GM18870 (cell line): ENCODE data around the gene ARHGEF28.

ENCODE experiments used
- ATAC-seq: cut with Tn5 transposase; IDR thresholded peaks from one replicate; pipeline ENCODE4 v1.9.1; 2021; ENCODE audit warnings: moderate library complexity; ENCODE audit not compliant: unreplicated experiment

ARHGEF28 gene

DNA sequence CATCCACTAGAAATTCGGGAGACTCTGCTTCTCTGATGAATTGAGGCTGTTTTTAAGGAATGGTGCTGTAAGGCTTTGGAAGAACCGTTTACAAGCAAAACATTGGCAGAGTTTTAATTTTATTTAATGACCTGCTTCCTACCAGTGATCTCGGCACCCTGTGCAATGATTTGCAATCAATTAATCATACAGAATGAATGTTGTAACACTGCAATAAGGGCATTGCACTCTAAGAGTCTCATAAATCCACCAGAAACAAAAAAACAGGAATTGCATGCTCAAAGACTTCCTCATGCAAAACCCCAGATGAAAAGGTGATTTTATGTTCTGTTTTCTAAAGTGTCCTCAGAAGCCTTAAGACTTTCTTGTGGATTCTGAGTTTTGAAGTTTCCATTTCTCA is 295.7 kb downstream of the ARHGEF28 start:
- ATAC-seq: no peak

DNA sequence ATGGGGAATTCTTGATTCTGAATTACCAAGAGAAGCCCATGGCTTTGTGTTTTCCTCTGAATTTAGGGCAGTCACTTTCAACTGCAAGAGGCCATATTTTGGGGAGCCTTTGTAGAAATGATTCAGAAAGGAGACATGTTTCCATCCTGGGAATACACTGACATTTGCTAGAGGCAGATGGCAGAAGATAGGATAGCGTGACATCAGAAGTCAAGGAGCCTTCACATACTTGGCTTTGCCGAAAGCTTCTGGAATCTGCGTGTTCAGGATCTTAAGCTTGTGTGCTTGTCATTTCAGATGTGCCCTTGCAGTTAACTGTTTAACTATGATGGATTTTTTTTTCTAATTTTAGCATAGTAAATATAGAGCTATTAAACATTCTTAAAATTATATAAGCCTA is 296.2 kb downstream of the ARHGEF28 start:
- no peak for ATAC-seq

DNA sequence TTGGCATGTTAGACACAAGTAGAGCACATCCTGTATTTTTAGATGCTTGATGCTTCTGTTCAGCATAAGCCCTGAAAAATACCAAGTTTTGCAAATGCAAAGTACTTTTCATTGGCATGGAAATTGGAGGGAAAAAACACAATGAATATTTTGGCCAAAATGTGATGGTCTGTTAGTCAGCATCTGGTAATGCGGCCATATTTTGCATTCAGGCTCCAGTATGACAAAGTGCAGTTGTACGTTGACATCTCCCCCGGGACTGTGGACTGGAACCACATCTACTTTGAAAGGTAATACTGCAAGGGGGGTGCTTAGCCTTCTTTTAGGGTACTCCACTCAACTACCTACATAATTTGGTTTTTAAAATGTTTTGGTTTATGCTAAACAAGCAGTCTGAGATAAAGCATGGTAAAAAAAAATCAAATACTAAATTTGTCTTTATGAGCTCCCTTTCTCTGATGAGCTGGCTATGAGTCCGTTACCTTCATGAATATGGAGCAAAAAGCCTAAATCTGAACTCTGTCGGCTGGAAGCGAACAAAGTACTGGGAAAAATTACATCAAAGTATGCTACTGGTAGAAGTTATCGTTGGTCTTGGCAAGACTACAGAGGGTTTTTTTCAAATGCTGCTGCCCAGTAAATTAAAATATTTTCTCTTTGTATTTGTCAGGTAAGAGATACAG is 297.0 kb downstream of the ARHGEF28 start:
- ATAC-seq: no peak

DNA sequence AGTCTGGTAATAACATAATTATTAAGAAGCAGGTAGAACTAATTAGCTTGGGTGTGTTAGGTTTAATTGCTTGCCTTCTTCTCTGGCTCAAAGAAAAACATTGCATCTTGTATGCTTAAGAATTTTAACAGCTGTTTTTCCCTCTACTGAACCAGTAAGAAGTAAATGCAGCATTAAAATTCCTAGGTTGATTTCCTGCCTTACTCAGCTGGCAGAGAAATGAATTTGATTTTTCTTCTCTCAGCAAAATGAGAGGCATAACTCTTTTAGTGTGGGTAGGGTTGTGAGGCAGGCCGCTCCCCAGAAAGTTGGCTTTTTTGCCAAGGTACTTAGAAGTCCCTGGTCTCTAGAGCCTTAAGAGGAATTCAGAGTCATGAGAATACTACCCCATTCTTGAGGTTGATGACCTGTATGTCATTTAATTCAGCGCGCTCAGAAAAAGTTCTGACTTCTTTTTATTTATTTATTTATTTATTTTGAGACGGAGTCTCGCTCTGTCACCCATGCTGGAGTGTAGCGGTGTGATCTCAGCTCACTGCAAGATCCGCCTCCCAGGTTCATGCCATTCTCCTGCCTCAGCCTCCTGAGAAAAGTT is 302.6 kb downstream of the ARHGEF28 start:
- ATAC-seq: no peak

DNA sequence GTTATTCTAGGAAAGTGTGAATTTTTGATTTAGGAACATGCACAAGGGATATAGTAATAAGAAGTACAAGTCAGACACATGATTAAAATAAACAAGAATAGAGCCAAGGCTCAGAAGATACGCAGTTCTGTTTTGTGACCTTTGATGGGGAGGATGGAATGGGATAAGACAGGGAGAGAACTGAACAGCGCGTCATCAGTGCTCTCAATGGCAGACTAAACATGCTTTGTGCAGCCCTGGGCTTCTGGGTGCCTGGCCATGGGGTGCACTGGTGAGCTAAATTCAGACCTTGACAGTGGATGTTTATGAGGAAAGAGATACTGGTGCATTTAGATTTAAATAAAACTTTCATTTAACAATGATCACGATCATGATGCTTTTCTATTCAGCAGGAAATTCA is 309.7 kb downstream of the ARHGEF28 start:
- ATAC-seq: no peak

DNA sequence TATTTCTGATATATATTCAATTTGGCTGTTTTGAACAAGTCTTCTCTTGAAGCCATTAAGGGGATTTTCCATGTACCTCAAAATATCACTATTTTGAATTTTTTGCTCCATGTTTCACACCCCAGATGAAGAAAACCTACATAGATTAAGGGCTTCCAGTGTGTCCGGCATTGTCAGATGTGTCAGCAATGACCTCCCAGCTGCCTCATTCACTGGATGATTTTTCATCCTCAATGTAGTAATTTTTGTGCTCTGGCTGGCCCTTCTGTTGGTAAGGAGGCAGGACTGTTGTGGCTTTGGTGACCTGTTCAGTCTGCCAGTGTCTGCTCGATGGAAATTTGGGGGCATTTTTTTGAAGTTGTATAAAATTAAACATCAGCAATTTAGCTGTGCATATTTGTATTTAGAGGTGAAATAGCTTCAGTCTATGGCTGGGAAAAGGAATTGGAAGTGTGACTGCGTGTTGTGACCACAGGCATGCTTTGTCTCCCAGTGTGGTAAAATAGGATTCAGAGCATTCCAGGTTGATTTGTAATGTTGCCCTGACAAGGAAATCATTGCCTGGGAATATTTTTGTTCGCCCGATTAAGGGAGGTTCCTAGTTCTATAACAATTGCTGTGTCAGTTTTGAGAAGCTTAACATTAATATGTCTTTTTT is 312.4 kb downstream of the ARHGEF28 start:
- no peak for ATAC-seq

DNA sequence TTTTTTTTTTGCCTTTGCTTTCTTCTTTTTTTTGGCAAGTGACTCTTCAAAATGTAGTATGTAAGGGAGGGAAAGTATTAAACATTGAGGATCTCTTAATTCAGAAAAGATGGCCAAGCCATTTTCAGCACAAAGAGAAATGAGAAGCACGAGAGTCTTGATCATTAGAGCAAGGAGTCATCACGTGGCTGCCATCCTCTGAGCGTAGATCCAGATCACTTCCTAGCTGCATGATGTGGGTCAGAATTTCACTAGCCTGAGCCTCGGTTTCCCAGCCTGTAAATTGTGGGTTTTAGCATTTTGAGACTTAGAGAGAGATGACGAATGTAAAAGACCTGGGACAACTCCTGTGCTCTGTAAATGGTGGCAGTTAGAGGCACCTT is 312.9 kb downstream of the ARHGEF28 start:
- no peak for ATAC-seq

DNA sequence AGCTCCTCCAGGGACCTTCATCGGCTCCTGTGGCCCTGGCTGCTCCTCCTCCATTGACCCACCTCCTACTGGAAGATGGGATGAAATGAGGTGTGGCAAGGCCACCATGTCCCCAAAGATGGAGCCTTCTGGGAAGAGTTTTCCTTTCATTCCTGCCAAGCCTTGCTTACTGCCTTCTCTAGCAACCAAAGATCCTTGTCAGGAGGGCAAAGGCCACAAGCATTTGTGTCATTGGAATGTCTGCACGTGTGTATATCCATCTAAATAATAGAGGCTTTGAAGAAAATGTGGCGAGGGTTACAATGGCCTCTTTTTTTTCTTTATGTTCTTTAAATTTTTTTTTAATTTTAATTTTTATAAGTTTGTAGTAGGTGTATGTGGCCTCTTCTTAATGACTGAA is 313.6 kb downstream of the ARHGEF28 start:
- no peak for ATAC-seq

DNA sequence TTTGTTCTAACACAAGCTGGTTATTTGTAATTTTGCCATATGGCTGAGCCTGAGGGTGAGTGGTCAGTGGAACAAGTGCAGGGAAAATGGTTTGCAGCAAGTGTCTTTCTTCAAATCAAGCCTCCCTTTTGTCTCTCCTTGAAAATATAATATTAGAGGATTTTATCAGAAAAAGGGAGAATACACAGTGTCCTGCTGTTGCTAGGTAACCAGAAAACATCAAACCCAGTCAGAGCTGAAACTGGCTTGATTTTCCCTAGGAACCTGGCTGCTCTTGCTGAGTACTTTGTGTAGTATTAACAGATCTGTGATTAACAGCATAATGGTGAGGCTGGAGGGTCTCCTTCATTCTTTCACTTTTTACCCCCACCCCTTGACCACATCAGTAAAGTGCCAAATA is 314.0 kb downstream of the ARHGEF28 start:
- ATAC-seq: no peak

DNA sequence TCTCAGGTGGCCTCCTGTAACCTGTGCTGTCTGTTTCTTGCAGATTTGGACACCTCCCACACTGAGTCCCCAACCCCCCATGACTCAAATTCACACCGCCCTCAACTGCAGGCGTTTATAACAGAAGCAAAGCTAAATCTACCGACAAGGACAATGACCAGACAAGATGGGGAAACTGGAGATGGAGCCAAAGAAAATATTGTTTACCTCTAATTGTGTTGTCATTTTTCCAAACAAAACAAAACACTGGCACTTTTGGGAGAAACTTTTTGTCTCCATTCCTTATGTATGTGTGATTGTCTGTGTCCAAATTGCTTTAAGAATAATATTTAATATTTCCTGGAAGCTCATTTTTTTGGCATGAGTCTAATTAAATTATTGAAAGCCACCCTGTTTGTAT is 314.8 kb downstream of the ARHGEF28 start:
- ATAC-seq: no peak

DNA sequence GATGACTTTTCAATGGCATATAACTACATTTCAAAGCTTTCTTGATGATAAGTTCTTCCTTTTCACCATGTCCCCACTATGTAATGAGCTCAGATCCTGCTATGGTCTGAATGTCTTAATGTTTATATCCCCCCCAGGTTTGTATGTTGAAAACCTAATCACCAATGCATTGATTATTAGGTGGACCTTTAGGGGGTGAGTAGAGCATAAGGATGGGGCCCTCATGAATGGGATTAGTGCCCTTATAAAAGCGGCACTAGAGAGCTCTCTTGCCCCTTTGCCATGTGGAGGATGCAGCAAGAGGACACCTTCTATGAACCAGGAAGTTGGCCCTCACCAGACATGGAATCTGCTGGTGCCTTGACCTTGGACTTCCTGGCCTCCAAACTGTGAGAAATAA is 316.8 kb downstream of the ARHGEF28 start:
- ATAC-seq: no peak

DNA sequence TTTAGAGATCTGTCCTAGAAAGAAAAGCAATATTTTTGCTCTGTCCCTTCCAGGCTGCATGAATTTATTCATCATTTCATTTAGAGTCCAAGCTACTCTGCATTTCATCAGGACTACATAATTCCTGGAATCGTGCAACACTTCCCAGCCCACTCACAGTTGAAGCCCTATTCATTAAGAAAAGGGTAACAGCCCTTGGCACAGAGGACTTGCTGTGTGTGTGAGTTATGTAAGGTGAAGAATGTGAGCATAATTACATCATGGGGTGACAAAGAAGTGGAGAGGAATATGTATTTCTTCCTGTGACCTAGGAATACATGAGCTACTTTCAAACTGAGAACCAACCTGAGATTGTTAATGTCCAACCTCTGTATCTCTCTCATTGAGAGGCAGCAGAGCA is 317.4 kb downstream of the ARHGEF28 start:
- ATAC-seq: no peak

DNA sequence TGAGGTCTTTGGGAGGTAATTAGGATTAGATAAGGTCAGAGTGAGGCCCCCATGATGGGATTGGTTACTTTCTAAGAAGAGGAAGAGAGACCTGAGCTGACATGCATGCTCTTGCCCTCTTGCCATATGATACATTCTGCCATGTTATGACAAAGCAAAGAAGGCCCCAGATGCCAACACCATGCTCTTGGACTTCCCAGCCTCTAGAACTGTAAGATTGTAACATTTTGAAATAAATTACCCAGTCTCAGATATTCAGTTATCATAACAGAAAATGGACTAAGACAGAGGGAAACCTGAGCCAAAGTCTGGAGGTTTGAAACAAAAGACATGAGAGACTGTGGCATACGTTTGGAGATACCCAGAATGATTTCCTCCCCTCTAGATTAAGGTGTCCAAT is 318.6 kb downstream of the ARHGEF28 start:
- no peak for ATAC-seq

DNA sequence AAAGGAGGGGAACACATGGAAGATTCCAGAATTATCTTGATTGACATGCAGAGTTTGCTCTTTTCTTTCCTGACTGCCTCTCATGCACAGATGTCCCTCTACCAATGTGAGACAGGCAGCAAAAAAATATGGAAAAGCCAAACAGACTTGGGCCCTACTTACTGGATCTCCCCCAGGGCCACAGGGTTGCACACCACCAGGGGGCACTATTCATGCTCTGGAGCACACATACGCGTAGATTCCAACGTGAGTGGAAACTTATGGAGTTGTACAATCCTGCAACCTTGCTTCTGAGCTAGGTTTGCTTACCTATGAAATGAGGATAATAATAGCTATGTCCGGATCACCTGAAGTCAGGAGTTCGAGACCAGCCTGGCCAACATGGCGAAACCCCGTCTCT is 319.5 kb downstream of the ARHGEF28 start:
- ATAC-seq: no peak

DNA sequence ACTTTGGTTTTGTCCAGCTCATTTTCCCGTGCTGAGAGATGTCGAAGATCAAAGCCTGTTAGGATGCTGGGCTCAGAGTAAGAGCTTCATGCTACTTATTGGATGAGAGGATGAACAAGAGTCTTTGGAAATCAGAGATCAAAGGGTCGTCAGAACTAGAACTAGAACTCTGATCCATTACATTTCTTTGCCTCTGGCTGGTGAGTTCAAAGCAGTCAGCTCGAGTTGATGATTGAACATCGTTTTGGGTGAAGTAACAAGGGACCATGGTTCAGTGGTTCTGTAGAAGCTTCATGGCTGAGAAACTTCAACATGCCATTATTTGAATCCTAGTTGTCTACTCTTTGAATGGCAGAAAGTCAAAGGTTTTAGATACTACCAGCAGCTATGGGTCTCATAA is 320.3 kb downstream of the ARHGEF28 start:
- ATAC-seq: no peak

DNA sequence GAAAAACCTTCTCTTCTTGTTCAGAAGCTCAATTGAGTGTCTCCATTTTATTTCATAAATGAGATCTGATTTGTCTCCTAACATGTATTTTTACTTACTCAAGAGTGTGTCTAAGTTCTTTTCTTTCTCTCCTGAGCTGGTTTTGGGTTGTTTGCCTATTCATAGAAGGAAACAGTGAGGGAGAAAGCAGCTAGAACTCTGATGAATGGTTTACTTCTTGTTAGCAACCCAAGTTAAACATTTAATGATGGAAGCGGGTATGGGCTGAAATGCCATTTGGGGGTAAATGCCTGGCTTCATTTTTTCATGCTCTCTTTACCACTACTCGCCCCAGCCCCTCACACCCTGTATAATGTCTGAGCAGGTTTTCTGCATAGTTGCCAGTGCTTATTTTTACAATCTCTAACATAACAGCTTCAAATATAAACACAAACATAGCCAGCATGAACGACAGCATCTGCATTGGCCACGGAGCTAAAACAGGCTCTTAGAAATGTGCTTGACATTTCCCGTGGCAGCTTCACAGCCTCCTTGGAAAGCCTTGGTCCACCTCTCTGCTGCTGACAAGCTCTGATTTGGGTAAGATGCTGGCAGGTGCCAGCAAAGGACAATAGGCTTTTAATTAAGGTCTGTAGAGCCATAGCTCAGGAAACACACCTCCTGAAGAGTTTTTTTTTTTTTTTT is 321.1 kb downstream of the ARHGEF28 start:
- no peak for ATAC-seq

DNA sequence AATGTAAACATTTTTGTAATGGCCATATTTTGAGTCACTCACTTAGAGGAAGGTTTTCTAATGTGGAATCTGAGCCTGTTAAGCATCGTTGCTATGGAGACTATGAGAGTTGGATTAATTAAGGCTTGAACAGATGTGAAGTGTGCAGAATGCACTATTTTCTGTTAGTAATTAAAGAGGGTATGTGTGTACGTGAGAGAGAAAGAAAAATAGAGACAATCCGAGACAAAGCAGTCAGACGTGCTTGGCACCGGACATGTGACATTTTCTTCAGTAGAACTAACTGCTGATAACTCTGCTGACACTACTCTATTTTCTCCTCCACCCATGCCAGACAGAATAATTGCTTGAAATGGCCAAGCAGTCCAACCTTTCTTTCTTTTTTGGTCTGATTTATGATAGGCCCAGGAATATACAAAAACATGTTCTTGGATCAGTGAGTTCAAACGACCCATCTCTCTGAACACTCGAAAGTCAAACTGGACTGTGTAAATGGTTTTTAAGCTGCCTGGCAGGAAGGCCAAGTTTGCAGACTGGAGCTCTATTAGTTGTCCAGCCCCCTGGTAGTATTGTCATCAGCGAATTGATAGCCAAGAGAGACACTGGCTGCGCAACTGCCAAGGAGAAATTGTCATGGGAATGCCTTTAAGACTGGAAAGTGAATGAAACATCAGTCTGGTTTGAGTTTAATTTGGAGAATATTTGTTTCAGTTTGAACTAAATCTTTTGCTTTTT is 322.1 kb downstream of the ARHGEF28 start:
- ATAC-seq: no peak

DNA sequence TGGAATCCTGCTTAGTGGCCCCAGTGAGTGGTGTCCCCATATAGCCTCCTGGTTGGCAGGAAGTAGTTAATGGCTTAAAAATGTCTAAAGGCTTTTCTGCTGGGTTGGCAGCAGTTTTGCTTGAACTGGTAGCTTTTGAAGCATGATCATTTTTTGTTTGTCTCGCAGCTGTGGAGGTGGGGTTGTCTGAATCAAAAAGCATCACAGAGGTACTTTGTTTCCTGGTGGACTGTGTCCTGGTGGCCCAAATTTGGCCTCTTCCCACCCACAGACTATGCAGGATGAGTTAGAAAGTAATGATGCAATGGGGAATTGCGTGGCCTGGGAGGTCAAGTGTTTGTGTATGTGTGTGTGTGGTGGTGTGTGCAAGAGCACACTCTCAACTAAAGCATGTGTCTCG is 322.7 kb downstream of the ARHGEF28 start:
- no peak for ATAC-seq

DNA sequence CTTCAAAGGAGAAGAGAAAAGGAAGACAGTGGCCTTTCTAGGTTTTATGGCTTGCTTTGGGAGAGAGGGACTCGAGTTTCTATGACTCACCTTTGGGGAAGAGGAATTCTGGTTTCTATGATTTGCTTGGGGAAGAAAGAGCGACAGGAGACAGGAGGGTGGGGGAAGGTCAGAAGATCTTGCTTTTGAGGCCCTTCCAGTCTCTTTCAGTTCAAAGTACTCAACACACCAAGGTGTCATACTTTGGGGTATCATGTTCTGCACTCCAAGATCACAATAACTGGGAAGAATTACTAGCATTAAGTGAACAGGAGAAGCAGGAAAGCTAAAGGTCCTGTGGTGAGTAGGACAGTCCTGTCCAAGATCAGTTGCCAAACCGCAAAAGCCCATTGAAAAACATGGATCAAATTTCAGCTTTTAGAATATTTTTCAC is 324.5 kb downstream of the ARHGEF28 start:
- ATAC-seq: no peak

DNA sequence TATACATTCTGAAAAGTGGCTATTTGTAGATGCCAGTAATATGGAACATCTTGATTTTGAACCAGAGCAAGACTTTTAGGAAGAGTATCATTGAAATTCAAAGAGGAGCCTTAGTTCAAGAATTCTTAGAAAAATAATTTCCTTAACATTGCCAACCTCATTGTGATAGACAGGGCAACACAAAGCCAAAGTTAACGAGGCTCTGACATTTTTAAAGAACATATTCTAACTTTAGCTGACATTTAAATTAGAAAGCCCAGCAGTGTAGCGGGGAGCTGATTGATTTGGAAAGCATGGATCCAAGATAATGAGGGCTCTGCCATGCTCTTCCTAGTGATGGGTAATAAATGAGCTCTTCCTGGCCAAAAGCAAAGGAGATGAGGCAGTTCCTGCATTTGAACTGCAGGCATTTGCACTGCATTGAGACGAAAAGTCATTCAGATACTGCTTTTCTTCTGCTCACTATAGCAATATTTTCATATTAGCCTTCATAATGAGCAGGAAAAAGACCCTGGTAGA is 325.0 kb downstream of the ARHGEF28 start:
- no peak for ATAC-seq

DNA sequence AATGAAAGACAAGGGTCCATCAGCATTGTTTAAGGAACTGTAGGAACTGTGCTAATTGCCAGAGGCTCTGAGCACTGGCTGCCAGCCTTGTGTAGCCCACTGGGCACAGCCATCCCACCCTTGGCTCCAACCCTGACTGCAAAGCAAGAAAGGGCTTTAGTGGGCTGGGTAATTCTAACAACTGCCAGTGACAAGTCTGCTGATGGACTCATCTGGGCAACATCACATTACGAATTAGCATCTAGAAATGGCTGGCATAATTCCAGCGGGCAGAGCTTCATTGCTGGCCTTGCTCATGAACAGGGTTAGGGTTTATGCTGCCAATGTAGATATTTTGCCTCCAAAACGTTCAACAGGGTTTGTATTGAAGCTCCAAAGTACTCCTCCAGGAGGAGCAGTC is 326.9 kb downstream of the ARHGEF28 start:
- no peak for ATAC-seq
